ENCODE results near the gene TMEM62. TPM values are rescaled to one million over a fixed set of nuclear protein-coding genes. Genes with fewer than 3 reads are reported as not detected.

Gene TMEM62
- total and polyA plus RNA-seq, 10 of the 15 experiments (the other 5 are each of a cell fraction or from before 2014, with no cell fraction given): 7.0 to 26.8 (median 14.9) TPM

DNA sequence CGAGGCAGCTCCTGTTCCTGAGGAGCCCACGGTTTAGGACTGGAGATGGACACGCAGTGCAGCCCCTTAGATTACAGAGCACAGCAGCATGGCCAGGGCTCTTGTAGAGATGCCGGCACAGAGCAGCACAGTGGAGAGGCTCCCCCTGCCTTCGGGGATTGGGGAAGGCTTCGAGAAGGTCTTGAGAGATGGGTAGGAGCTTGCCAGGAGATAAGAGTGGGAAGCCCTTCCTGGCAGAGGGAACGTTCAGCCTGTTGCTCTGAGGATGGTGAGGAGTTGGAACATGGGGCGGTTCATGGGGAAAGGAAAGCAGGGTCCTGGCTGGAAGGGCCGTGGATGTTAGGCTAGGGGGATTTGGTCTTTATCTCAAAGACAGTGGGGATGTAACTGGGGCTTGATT, 77.4 kb downstream of the TMEM62 start:
- Histone ChIP-seq H3K9me3 (replicated peaks; ENCODE audit: control insufficient read depth, insufficient read depth, low read length) (no peaks in the 10 kb centered on the region), H2AFZ (ENCODE audit: control insufficient read depth, low read depth, low read length) (no peak overlapping the region), H3K9ac (ENCODE audit: control insufficient read depth, insufficient read depth, low read length) (no peak overlapping the region), H3K4me2 (ENCODE audit: control insufficient read depth, insufficient read depth) (no peak overlapping the region), H3K4me3 (no peak overlapping the region), H3K79me2 (ENCODE audit: control insufficient read depth, insufficient read depth, low read length) (no peaks in the 10 kb centered on the region), H3K36me3 (ENCODE audit: control insufficient read depth in 2 of 2, insufficient read depth in 2 of 2, low read length in 1 of 2) (no peaks in the 10 kb centered on the region), H3K4me1 (ENCODE audit: control insufficient read depth, insufficient read depth, low read length) (no peaks in the 10 kb centered on the region), H4K20me1 (ENCODE audit: control insufficient read depth, insufficient read depth) (no peaks in the 10 kb centered on the region), H3K27ac (ENCODE audit: control insufficient read depth, insufficient read depth) (no peak overlapping the region), H3K27me3 (replicated peaks in 1 of 2; ENCODE audit: control insufficient read depth in 2 of 2, insufficient read depth in 2 of 2, low read length in 1 of 2) (peaks cover 0 to 3% of the 10 kb centered on the region in 2 experiments; a peak in 2 of 4 replicates)
- DNase-seq (ENCODE audit: low read depth, low spot score): no peak
- 34% methylated on average over 9 of the region's 9 CpGs for WGBS (ENCODE audit: insufficient coverage, insufficient replicate concordance, low lambda C conversion rate, missing lambda C conversion rate)
- SMC1A ChIA-PET (ENCODE audit: uncharacterized antibody, unreplicated experiment): interaction anchor here (1.0 to 3.9 kb wide), 4 partner anchors 15 to 75 kb away, joined by 3 to 12 read pairs (median 4); no protein-coding TSS in a partner anchor
- ATAC-seq: no peak
- RAD21 ChIA-PET (ENCODE audit: unreplicated experiment): interaction anchor here (1.4 kb wide), 1 partner anchor 76 kb away, joined by 3 read pairs; no protein-coding TSS in a partner anchor
- BruUV-seq (replicated peaks): no TSS peak
- FAIRE-seq: no peak
- CTCF ChIA-PET: interaction anchor here (1.0 to 3.1 kb wide), 3 partner anchors 11 to 74 kb away, joined by 5 to 12 read pairs (median 7); no protein-coding TSS in a partner anchor
- TF ChIP-seq TARDBP (IDR thresholded peaks at IDR 0.05; ENCODE audit: borderline replicate concordance): no peak
- TF ChIP-seq BACH1 (IDR thresholded peaks at IDR 0.05; ENCODE audit: borderline replicate concordance): no peak
- TF ChIP-seq, protein P1, sequence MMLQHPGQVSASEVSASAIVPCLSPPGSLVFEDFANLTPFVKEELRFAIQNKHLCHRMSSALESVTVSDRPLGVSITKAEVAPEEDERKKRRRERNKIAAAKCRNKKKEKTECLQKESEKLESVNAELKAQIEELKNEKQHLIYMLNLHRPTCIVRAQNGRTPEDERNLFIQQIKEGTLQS (IDR thresholded peaks at IDR 0.05; ENCODE audit: borderline replicate concordance, extremely low read depth, low read depth, low read length): no peak
- POLR2A ChIA-PET: no interaction called here
- in situ Hi-C loops (cut with MboI): no loop called here
- intact Hi-C loops (cut with micrococcal nuclease; ENCODE audit: unreplicated experiment): no loop called here

GRCh38 chr15:43211224-43211735, 77.9 kb downstream of the TMEM62 start:
- Histone ChIP-seq H3K4me3 (no peak overlapping the region), H3K4me2 (ENCODE audit: control insufficient read depth, insufficient read depth) (no peak overlapping the region), H3K27ac (ENCODE audit: control insufficient read depth, insufficient read depth) (no peak overlapping the region), H3K4me1 (ENCODE audit: control insufficient read depth, insufficient read depth, low read length) (no peaks in the 10 kb centered on the region), H3K27me3 (replicated peaks in 1 of 2; ENCODE audit: control insufficient read depth in 2 of 2, insufficient read depth in 2 of 2, low read length in 1 of 2) (peaks cover 0 to 3% of the 10 kb centered on the region in 2 experiments; a peak in 2 of 4 replicates), H3K79me2 (ENCODE audit: control insufficient read depth, insufficient read depth, low read length) (no peaks in the 10 kb centered on the region), H3K9ac (ENCODE audit: control insufficient read depth, insufficient read depth, low read length) (no peak overlapping the region), H2AFZ (ENCODE audit: control insufficient read depth, low read depth, low read length) (no peak overlapping the region), H4K20me1 (ENCODE audit: control insufficient read depth, insufficient read depth) (no peaks in the 10 kb centered on the region), H3K9me3 (replicated peaks; ENCODE audit: control insufficient read depth, insufficient read depth, low read length) (no peaks in the 10 kb centered on the region), H3K36me3 (ENCODE audit: control insufficient read depth in 2 of 2, insufficient read depth in 2 of 2, low read length in 1 of 2) (no peaks in the 10 kb centered on the region)
- no peak for ATAC-seq
- no peak for FAIRE-seq
- ChIA-PET RAD21 (ENCODE audit: unreplicated experiment) (interaction anchor here (1.4 kb wide), 1 partner anchor 76 kb away, joined by 3 read pairs; no protein-coding TSS in a partner anchor), POLR2A (no interaction called here), CTCF (interaction anchor here (1.0 to 3.1 kb wide), 4 partner anchors 12 to 74 kb away, joined by 3 to 12 read pairs (median 6); no protein-coding TSS in a partner anchor), SMC1A (ENCODE audit: uncharacterized antibody, unreplicated experiment) (interaction anchor here (1.0 to 3.9 kb wide), 5 partner anchors 8 to 74 kb away, joined by 3 to 12 read pairs (median 4); no protein-coding TSS in a partner anchor)
- in situ Hi-C loops (cut with MboI) (no loop called here), intact Hi-C loops (cut with micrococcal nuclease; ENCODE audit: unreplicated experiment) (no loop called here)
- 52% methylated on average over 4 of the region's 4 CpGs for WGBS (ENCODE audit: insufficient coverage, insufficient replicate concordance, low lambda C conversion rate, missing lambda C conversion rate)
- no peak for DNase-seq (ENCODE audit: low read depth, low spot score)
- no TSS peak for BruUV-seq (replicated peaks)
- no peak for TF ChIP-seq LARP7 (IDR thresholded peaks at IDR 0.05)
- no peak for TF ChIP-seq TCF7 (IDR thresholded peaks at IDR 0.05; ENCODE audit: borderline replicate concordance)
- TF ChIP-seq, protein P2, sequence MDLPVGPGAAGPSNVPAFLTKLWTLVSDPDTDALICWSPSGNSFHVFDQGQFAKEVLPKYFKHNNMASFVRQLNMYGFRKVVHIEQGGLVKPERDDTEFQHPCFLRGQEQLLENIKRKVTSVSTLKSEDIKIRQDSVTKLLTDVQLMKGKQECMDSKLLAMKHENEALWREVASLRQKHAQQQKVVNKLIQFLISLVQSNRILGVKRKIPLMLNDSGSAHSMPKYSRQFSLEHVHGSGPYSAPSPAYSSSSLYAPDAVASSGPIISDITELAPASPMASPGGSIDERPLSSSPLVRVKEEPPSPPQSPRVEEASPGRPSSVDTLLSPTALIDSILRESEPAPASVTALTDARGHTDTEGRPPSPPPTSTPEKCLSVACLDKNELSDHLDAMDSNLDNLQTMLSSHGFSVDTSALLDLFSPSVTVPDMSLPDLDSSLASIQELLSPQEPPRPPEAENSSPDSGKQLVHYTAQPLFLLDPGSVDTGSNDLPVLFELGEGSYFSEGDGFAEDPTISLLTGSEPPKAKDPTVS (IDR thresholded peaks at IDR 0.05; ENCODE audit: low read depth, low read length): no peak
- TF ChIP-seq CEBPB (IDR thresholded peaks at IDR 0.05; ENCODE audit: borderline replicate concordance in 1 of 2, low read depth in 2 of 2, low read length in 2 of 2): no peak
- TF ChIP-seq CUX1 (IDR thresholded peaks at IDR 0.05; ENCODE audit: insufficient replicate concordance, low read depth, low read length): no peak
- no peak for TF ChIP-seq STAT3 (IDR thresholded peaks at IDR 0.05; ENCODE audit: low read depth, low read length)
- no peak for TF ChIP-seq ZSCAN29 (IDR thresholded peaks at IDR 0.05)

All from GM12878 (cell line).